Stimulated activated memory B cell treated with anti-CD40 and anti-IgM and Interleukin-4, amounts not matched to agents 10 μg/mL and 1 μg/mL and 100 μg/mL, for 72 hours (primary cell): Measurements from ENCODE around the gene ROPN1L.
"Not testable (repeated sequence)": the region's sequence is repeated elsewhere in the genome, so short reads cannot be mapped to it uniquely, and the experiment has no call there.

ENCODE experiments used
- ATAC-seq: fragments of 150-1000 bp; cut with Tn5 transposase; 2 replicates; pipeline ENCODE4 v1.10.0; 2021
- H3K27ac Mint-ChIP-seq: one replicate; pipeline ENCODE4 v1.8.0; 2022; ENCODE audit warnings: mild to moderate bottlenecking, mixed read lengths
- H3K27me3 Mint-ChIP-seq: one replicate; pipeline ENCODE4 v1.8.0; 2022; ENCODE audit warnings: mixed read lengths
- H3K36me3 Mint-ChIP-seq: one replicate; pipeline ENCODE4 v1.8.0; 2022; ENCODE audit warnings: mixed read lengths
- H3K4me1 Mint-ChIP-seq: one replicate; pipeline ENCODE4 v1.8.0; 2022; ENCODE audit warnings: mixed read lengths
- H3K4me3 Mint-ChIP-seq: one replicate; pipeline ENCODE4 v1.8.0; 2022; ENCODE audit warnings: mild to moderate bottlenecking, moderate library complexity, mixed read lengths
- H3K9me3 Mint-ChIP-seq: one replicate; pipeline ENCODE4 v1.8.0; 2022; ENCODE audit warnings: mixed read lengths

Gene ROPN1L

GRCh38 chr5:10511741-10512640, 70.3 kb downstream of the ROPN1L start:
- Mint-ChIP-seq H3K4me3 (no peak overlapping the region), H3K4me1 (peaks cover 13% of the 10 kb centered on the region), H3K27ac (no peak overlapping the region), H3K27me3 (no peaks in the 10 kb centered on the region), H3K36me3 (no peaks in the 10 kb centered on the region), H3K9me3 (no peaks in the 10 kb centered on the region)
- ATAC-seq: no peak

- Mint-ChIP-seq H3K4me1 (peaks cover 8% of the 10 kb centered on the region), H3K4me3 (no peak overlapping the region), H3K27me3 (no peaks in the 10 kb centered on the region), H3K9me3 (no peaks in the 10 kb centered on the region), H3K36me3 (no peaks in the 10 kb centered on the region), H3K27ac (no peak overlapping the region)
- ATAC-seq: no peak
Observed at GRCh38 chr5:10513501-10514442, 72.1 kb downstream of the ROPN1L start.

- not testable (repeated sequence) for ATAC-seq, H3K9me3 Mint-ChIP-seq, H3K27me3 Mint-ChIP-seq, H3K4me3 Mint-ChIP-seq, H3K27ac Mint-ChIP-seq, H3K36me3 Mint-ChIP-seq
- peaks cover 13% of the 10 kb centered on the region for H3K4me1 Mint-ChIP-seq
Observed at GRCh38 chr5:10514572-10514971, 72.9 kb downstream of the ROPN1L start.
